ENCODE results near the gene IPO5.
"Not testable (repeated sequence)": the region's sequence is repeated elsewhere in the genome, so short reads cannot be mapped to it uniquely, and the experiment has no call there.

Gene IPO5

DNA sequence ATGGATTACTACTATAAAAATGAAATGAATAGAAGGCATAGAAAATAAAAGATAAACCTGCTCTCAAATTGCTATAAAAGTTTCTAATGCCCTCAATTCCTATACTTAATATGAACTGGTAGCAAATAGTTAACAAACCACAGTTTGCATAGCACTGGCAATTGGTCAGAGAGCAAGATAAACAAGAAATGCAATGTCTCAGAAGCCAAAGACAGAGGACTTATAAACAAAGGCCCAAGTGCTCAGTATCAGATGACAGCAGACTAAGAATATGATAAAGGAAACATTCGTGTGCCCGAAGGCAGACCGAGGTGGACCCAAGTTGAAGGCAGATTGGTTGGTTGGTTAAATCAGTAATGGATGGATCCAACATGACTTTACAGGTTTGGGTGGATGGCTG lies 50.6 kb downstream of the IPO5 start:
- no peak overlapping the region for H3K4me3 ChIP-seq (ENCODE audit: low read depth, low read length)
- DNase-seq (ENCODE audit: low read depth) = peak; percentile 69
- TF ChIP-seq, protein P1, sequence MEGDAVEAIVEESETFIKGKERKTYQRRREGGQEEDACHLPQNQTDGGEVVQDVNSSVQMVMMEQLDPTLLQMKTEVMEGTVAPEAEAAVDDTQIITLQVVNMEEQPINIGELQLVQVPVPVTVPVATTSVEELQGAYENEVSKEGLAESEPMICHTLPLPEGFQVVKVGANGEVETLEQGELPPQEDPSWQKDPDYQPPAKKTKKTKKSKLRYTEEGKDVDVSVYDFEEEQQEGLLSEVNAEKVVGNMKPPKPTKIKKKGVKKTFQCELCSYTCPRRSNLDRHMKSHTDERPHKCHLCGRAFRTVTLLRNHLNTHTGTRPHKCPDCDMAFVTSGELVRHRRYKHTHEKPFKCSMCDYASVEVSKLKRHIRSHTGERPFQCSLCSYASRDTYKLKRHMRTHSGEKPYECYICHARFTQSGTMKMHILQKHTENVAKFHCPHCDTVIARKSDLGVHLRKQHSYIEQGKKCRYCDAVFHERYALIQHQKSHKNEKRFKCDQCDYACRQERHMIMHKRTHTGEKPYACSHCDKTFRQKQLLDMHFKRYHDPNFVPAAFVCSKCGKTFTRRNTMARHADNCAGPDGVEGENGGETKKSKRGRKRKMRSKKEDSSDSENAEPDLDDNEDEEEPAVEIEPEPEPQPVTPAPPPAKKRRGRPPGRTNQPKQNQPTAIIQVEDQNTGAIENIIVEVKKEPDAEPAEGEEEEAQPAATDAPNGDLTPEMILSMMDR (IDR thresholded peaks at IDR 0.05; ENCODE audit: control insufficient read depth, extremely low read depth, insufficient read depth) = no peak

DNA sequence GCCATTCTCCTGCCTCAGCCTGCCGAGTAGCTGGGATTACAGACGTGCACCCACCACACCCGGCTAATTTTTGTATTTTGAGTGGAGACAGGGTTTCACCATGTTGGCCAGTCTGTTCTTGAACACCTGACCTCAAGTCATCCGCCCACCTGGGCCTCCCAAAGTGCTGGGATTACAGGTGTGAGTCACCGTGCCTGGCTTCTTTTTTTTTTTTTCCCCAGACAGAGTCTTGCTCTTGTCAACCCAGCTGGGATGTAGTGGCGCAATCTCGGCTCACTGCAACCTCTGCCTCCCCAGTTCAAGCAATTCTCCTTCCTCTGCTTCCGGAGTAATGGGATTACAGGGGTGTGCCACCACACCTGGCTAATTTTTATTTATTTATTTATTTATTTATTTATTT lies 51.5 kb downstream of the IPO5 start:
- not testable (repeated sequence) for DNase-seq (ENCODE audit: low read depth); H3K4me3 ChIP-seq (ENCODE audit: low read depth, low read length)

DNA sequence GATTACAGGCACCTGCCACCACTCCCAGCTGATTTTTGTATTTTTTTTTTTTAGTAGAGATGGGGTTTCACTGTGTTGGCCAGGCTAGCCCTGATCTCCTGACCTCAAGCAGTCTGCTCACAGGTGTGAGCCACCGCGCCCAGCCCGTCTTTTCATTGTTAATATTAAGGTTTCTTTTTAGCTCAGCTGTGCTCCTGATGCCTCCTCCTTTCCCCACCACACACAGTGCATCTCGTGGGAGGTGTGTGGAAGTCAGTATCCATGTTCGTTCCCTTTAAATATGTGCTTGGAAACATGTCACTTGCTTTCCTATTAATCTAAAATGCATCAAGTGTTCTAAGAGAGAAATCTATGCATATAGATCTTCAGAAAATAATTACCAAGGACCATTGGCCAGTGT lies 53.5 kb downstream of the IPO5 start:
- no peak for DNase-seq (ENCODE audit: low read depth)
- TF ChIP-seq, protein P1 (IDR thresholded peaks at IDR 0.05; ENCODE audit: control insufficient read depth, extremely low read depth, insufficient read depth) = no peak
- no peak overlapping the region for H3K4me3 ChIP-seq (ENCODE audit: low read depth, low read length)

DNA sequence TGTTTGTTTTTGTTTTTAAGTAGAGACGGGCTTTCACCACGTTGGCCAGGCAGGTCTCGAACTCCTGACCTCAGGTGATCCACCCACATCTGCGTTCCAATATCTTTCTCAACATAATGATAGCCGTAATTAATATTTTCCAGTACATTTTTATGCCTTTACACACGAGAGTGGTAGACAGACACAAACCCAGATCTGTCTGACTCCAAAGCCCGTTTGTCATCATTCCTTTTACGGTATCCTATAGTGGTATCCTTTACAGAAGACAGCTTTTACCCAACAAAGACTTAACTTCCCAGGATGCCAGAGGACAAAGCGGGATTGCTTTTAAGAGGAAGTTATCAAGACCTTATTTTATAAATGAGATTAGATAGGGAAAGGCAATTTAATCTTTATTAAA lies 59.8 kb downstream of the IPO5 start:
- TF ChIP-seq, protein P1 (IDR thresholded peaks at IDR 0.05; ENCODE audit: control insufficient read depth, extremely low read depth, insufficient read depth) = no peak
- DNase-seq (ENCODE audit: low read depth) = no peak
- H3K4me3 ChIP-seq (ENCODE audit: low read depth, low read length) = no peak overlapping the region

DNA sequence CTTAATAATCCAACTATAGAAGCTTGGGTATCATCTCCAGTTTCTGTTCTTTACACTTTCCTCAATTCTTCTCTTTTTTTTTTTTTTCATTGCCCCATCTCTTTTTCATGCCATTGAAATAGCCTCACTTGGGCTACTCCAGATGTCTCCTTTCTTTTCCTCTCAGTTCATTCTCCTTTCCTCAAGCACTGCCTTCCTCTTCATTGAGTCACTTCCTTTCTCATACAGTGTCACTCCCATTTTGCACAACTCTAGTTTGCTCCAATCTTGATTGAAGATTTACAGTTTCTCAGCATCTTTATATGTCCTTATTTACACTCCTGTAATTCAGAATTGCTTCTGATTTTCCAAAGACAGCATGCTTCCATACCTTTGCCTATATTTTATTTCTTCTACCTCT lies 61.3 kb downstream of the IPO5 start:
- DNase-seq (ENCODE audit: low read depth) = no peak
- TF ChIP-seq, protein P1 (IDR thresholded peaks at IDR 0.05; ENCODE audit: control insufficient read depth, extremely low read depth, insufficient read depth) = no peak

DNA sequence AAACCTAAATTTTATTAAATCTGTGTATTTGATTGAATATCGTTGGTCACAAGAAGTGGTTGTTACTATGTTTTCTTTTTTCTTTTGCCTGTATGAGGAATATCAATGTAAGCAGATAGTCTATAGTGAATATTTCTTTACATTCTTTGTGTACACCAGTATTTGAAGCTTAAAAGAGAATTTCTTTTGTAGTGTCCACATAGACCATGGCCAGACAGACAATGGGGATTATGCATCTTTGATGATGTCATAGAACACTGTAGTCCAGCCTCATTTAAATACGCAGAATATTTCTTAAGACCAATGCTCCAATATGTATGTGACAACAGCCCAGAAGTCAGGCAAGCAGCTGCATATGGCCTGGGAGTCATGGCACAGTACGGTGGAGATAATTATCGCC lies 64.8 kb downstream of the IPO5 start:
- no peak for DNase-seq (ENCODE audit: low read depth)
- TF ChIP-seq, protein P1 (IDR thresholded peaks at IDR 0.05; ENCODE audit: control insufficient read depth, extremely low read depth, insufficient read depth) = no peak

More for the DNA sequence above, 61.3 kb downstream of the IPO5 start:
- no peak overlapping the region for H3K4me3 ChIP-seq (ENCODE audit: low read depth, low read length)

DNA sequence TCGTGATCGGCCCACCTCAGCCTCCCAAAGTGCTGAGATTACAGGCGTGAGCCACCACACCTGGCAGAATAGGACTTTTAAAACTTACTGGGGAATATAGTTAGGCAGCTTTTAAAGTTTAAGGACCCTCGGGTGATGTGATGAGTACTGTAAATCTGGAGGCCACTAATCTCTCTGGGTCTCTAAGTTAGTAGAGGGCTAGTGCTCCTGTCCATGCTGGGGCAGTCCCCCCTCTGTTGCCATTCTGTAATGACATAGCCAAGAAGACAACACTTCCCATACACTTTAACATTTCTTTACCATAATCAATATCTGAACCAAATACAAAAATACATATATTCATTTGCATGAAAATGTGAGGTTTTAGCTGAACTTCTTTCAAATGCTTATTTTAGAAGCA lies 65.7 kb downstream of the IPO5 start:
- TF ChIP-seq, protein P1 (IDR thresholded peaks at IDR 0.05; ENCODE audit: control insufficient read depth, extremely low read depth, insufficient read depth) = no peak
- no peak overlapping the region for H3K4me3 ChIP-seq (ENCODE audit: low read depth, low read length)
- no peak for DNase-seq (ENCODE audit: low read depth)

More for the DNA sequence above, 64.8 kb downstream of the IPO5 start:
- no peak overlapping the region for H3K4me3 ChIP-seq (ENCODE audit: low read depth, low read length)
